ENCODE data around the gene DENND1A. TPM values are rescaled to one million over a fixed set of nuclear protein-coding genes. Genes with fewer than 3 reads are reported as not detected.

Gene DENND1A
- total RNA-seq, 1 donor from 2014 or later: 13.9 TPM

GRCh38 chr9:123370108-123370507 is 559.8 kb downstream of the DENND1A start:
- Mint-ChIP-seq H3K9me3 (ENCODE audit: unreplicated experiment) (peaks cover 5% of the 10 kb centered on the region), H3K27ac (ENCODE audit: unreplicated experiment) (no peak overlapping the region), H3K4me1 (ENCODE audit: low read depth, unreplicated experiment) (peaks cover 8% of the 10 kb centered on the region), H3K27me3 (ENCODE audit: unreplicated experiment) (peaks cover 19% of the 10 kb centered on the region), H3K36me3 (ENCODE audit: unreplicated experiment) (no peaks in the 10 kb centered on the region), H3K4me3 (ENCODE audit: unreplicated experiment) (no peak overlapping the region)
- no peak for DNase-seq
- TF ChIP-seq, protein P1, sequence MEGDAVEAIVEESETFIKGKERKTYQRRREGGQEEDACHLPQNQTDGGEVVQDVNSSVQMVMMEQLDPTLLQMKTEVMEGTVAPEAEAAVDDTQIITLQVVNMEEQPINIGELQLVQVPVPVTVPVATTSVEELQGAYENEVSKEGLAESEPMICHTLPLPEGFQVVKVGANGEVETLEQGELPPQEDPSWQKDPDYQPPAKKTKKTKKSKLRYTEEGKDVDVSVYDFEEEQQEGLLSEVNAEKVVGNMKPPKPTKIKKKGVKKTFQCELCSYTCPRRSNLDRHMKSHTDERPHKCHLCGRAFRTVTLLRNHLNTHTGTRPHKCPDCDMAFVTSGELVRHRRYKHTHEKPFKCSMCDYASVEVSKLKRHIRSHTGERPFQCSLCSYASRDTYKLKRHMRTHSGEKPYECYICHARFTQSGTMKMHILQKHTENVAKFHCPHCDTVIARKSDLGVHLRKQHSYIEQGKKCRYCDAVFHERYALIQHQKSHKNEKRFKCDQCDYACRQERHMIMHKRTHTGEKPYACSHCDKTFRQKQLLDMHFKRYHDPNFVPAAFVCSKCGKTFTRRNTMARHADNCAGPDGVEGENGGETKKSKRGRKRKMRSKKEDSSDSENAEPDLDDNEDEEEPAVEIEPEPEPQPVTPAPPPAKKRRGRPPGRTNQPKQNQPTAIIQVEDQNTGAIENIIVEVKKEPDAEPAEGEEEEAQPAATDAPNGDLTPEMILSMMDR (IDR thresholded peaks at IDR 0.05; ENCODE audit: partially characterized antibody, unreplicated experiment): no peak

GRCh38 chr9:123369296-123369695 is 560.6 kb downstream of the DENND1A start:
- peaks cover 19% of the 10 kb centered on the region for H3K27me3 Mint-ChIP-seq (ENCODE audit: unreplicated experiment)
- H3K27ac Mint-ChIP-seq (ENCODE audit: unreplicated experiment): peak overlapping the region; percentile 19

DNA sequence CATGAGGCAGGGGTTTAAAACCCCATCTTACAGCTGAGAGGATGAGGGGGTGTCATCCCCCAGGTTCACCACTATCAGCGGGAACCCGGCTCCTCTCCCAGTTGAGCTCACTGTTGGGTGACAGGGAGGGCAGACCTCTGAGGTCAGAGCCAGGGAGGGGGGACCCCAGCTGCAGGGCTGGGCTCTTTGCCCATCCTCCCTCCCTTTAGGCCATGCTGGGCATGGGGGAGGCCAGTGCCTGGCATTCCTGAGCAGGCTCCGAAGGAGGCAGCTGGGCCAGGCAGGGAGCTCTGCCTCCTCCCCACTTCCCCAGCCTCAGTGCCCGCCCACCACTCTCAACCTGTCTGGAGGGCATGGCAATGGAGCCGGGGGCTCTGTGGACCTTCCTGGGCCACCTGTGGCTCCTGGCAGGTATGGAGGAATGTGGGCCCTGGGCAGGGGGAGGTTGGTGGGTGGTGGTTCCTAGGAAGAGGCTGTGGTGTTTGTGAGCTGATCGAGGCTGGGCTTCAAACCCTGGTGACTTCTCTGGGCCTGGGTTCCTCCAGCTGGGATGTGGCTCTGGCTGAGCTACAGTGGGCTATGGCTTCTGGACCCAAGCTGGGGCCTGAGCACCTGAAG is 561.3 kb downstream of the DENND1A start:
- H3K27ac Mint-ChIP-seq (ENCODE audit: unreplicated experiment): no peak overlapping the region
- no peak for DNase-seq
- peaks cover 9% of the 10 kb centered on the region for H3K9me3 Mint-ChIP-seq (ENCODE audit: unreplicated experiment)
- H3K4me1 Mint-ChIP-seq (ENCODE audit: low read depth, unreplicated experiment): peaks cover 8% of the 10 kb centered on the region
- H3K27me3 Mint-ChIP-seq (ENCODE audit: unreplicated experiment): peaks cover 19% of the 10 kb centered on the region
- H3K4me3 Mint-ChIP-seq (ENCODE audit: unreplicated experiment): no peak overlapping the region
- TF ChIP-seq, protein P1 (IDR thresholded peaks at IDR 0.05; ENCODE audit: partially characterized antibody, unreplicated experiment): no peak
- no peaks in the 10 kb centered on the region for H3K36me3 Mint-ChIP-seq (ENCODE audit: unreplicated experiment)

More at GRCh38 chr9:123369296-123369695, 560.6 kb downstream of the DENND1A start:
- H3K4me1 Mint-ChIP-seq (ENCODE audit: low read depth, unreplicated experiment): peaks cover 6% of the 10 kb centered on the region
- H3K9me3 Mint-ChIP-seq (ENCODE audit: unreplicated experiment): peaks cover 5% of the 10 kb centered on the region
- TF ChIP-seq, protein P1 (IDR thresholded peaks at IDR 0.05; ENCODE audit: partially characterized antibody, unreplicated experiment): no peak
- H3K36me3 Mint-ChIP-seq (ENCODE audit: unreplicated experiment): no peaks in the 10 kb centered on the region
- no peak for DNase-seq
- no peak overlapping the region for H3K4me3 Mint-ChIP-seq (ENCODE audit: unreplicated experiment)

DNA sequence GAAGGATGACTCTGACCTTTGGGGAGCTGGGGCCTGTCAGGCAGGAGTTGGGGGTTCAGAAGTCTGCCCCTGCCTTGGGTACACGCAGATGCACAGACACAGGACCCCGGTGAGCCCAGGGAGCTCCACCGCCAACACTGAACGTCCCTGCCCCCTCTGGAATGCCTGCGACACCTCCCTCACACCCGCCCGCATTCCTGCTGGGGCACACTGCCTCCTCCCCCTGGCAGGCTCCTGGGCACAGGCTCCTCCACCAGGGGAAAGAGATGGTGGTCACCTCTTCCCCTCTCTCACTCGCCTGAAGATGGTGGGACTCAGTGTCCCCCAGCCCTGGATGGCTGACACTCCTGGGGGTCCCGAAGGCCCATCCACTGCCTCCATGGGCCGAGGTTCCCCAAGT is 561.9 kb downstream of the DENND1A start:
- DNase-seq: no peak
- H3K27me3 Mint-ChIP-seq (ENCODE audit: unreplicated experiment): peaks cover 19% of the 10 kb centered on the region
- no peak overlapping the region for H3K4me3 Mint-ChIP-seq (ENCODE audit: unreplicated experiment)
- H3K9me3 Mint-ChIP-seq (ENCODE audit: unreplicated experiment): peaks cover 9% of the 10 kb centered on the region
- H3K36me3 Mint-ChIP-seq (ENCODE audit: unreplicated experiment): no peaks in the 10 kb centered on the region
- H3K4me1 Mint-ChIP-seq (ENCODE audit: low read depth, unreplicated experiment): peaks cover 9% of the 10 kb centered on the region
- no peak overlapping the region for H3K27ac Mint-ChIP-seq (ENCODE audit: unreplicated experiment)
- TF ChIP-seq, protein P1 (IDR thresholded peaks at IDR 0.05; ENCODE audit: partially characterized antibody, unreplicated experiment): no peak

DNA sequence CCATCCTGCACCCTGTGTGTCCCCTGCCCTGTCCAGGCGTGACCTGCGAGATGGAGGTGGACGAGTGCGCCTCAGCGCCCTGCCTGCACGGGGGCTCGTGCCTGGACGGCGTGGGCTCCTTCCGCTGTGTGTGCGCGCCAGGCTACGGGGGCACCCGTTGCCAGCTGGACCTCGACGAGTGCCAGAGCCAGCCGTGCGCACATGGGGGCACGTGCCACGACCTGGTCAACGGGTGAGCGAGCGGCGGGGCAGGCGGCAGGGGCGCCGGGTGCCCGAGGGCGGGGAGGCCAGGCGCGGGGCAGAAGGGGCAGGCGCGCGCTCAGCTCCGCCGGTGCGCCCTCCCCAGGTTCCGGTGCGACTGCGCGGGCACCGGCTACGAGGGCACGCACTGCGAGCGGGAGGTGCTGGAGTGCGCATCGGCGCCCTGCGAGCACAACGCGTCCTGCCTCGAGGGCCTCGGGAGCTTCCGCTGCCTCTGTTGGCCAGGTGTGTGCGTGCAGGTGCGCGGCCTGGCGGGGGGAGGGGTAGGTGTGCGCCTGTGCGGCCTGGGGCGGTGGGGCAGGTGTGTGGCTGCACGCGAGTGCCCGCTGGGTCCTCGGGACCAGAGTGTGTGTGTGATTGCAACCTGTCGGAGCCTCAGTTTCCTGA is 563.9 kb downstream of the DENND1A start:
- Mint-ChIP-seq H3K4me1 (ENCODE audit: low read depth, unreplicated experiment) (peaks cover 12% of the 10 kb centered on the region), H3K4me3 (ENCODE audit: unreplicated experiment) (no peak overlapping the region), H3K9me3 (ENCODE audit: unreplicated experiment) (peaks cover 9% of the 10 kb centered on the region), H3K27me3 (ENCODE audit: unreplicated experiment) (peaks cover 14% of the 10 kb centered on the region), H3K27ac (ENCODE audit: unreplicated experiment) (no peak overlapping the region), H3K36me3 (ENCODE audit: unreplicated experiment) (no peaks in the 10 kb centered on the region)
- TF ChIP-seq, protein P1 (IDR thresholded peaks at IDR 0.05; ENCODE audit: partially characterized antibody, unreplicated experiment): no peak
- no peak for DNase-seq

All from glutamatergic neuron (in vitro differentiated cells).